ENCODE measurements around the gene MYO1H.

- no peak for TF ChIP-seq CTCF (IDR thresholded peaks at IDR 0.05 in 4 of 5, conservative IDR thresholded peaks at IDR 0.05 in 1 of 5)
- TF ChIP-seq POLR2A (IDR thresholded peaks at IDR 0.05): no peak
These were observed 139.7 kb downstream of the MYO1H start for GRCh38 chr12:109487181-109488050.

All from gastrocnemius medialis (tissue), 4 donors.